OCI-LY3 (cell line): ENCODE data around the gene RABAC1.
"Not testable (repeated sequence)": the region's sequence is repeated elsewhere in the genome, so short reads cannot be mapped to it uniquely, and the experiment has no call there.

Experiments used
- H2AFZ ChIP-seq: fragments of 200-600, 300-600 bp; shearing (Covaris generic); 2 replicates; pipeline ENCODE4 v1.6.0; 2014; ENCODE audit warnings: antibody characterized with exemption, low read depth, low read length
- H3K27ac ChIP-seq: fragments of 200-600, 300-600 bp; sonication (generic); 2 replicates; pipeline ENCODE4 v1.5.1; 2014; ENCODE audit warnings: mild to moderate bottlenecking, low read length, moderate library complexity, mixed read lengths
- H3K27me3 ChIP-seq: fragments of 200-600, 300-600 bp; sonication (generic); 2 replicates; pipeline ENCODE4 v1.6.1; 2014; ENCODE audit warnings: low read depth, low read length, mixed read lengths
- H3K36me3 ChIP-seq: fragments of 200-600, 300-600 bp; sonication (generic); replicated peaks from 2 replicates; pipeline ENCODE3; 2014; ENCODE audit warnings: low read depth, low read length, mixed read lengths
- H3K4me1 ChIP-seq: fragments of 300-600, 200-600 bp; sonication (generic); 2 replicates; pipeline ENCODE4 v1.6.1; 2014; ENCODE audit warnings: low read length, mixed read lengths
- H3K4me2 ChIP-seq: fragments of 200-600, 300-600 bp; sonication (generic); 2 replicates; pipeline ENCODE4 v1.6.1; 2014; ENCODE audit warnings: low read length, mixed read lengths
- H3K4me3 ChIP-seq: fragments of 300-600, 200-600 bp; sonication (generic); 2 replicates; pipeline ENCODE4 v1.5.1; 2014; ENCODE audit warnings: antibody characterized with exemption, mild to moderate bottlenecking, low read length, moderate library complexity
- H3K79me2 ChIP-seq: fragments of 300-600, 200-600 bp; shearing (Covaris generic); 2 replicates; pipeline ENCODE4 v1.6.1; 2014; ENCODE audit warnings: mild to moderate bottlenecking, low read length, mixed read lengths
- H3K9ac ChIP-seq: fragments of 300-600, 200-600 bp; shearing (Covaris generic); 2 replicates; pipeline ENCODE4 v1.6.0; 2014; ENCODE audit warnings: mild to moderate bottlenecking, low read length, moderate library complexity
- H3K9me3 ChIP-seq: fragments of 200-600, 300-600 bp; shearing (Covaris generic); 2 replicates; pipeline ENCODE4 v1.6.1; 2014; ENCODE audit warnings: low read length, mixed read lengths; ENCODE audit not compliant: insufficient read depth
- H4K20me1 ChIP-seq: fragments of 200-600, 300-600 bp; sonication (generic); 2 replicates; pipeline ENCODE4 v1.6.1; 2016; ENCODE audit warnings: low read length, mixed read lengths; ENCODE audit not compliant: insufficient read depth
- EZH2phosphoT487 ChIP-seq: fragments of 200-600 bp; shearing (Covaris generic); IDR thresholded peaks from 2 replicates; pipeline ENCODE4 v1.6.1; 2018; ENCODE audit warnings: antibody characterized with exemption, mixed run types, low read depth
- TF ChIP-seq, protein P1 (sequence below): fragments of 200-600, 300-600 bp; sonication (generic); IDR thresholded peaks from 2 replicates; pipeline ENCODE4 v1.5.1; 2014; ENCODE audit warnings: antibody characterized with exemption, low read length, low read depth

Gene RABAC1

DNA sequence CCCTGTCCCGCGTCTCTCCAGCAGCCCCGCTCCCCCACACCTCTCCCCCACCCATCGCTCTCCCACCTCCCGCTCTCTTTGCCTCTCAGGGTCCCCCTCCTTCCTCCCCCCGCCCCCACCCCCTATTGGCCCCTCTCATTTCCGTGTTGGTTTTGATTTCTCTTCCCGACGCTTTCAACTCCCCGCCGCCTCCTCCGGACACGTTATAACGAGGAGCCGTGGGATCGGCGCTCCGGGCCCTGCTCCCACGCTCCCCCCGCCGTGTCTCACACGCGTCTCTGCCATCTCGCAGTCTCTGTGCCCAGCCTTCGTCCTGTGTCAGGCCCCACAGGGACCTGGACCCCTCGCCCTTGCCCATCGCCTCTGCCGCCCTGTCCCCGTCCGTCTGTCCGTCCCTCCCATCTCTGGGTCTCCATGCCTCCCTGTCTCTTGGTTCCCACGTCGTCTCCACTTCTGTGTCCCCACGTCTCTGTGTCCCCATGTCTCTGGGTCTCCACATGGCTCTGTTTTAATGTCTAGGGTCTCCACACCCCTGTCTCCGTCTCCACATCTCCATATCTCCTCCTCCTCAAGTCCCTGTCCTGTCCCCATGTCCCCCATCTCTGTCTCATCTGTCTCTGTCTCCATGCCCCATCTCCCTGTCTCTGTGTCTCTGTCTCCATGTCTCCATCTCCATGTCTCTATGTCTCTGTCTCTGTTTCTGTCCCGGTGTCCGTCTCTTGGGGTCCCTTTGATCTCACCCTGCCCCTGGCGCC, 43.9 kb downstream of the RABAC1 start:
- H3K27me3 ChIP-seq = no peaks in the 10 kb centered on the region

DNA sequence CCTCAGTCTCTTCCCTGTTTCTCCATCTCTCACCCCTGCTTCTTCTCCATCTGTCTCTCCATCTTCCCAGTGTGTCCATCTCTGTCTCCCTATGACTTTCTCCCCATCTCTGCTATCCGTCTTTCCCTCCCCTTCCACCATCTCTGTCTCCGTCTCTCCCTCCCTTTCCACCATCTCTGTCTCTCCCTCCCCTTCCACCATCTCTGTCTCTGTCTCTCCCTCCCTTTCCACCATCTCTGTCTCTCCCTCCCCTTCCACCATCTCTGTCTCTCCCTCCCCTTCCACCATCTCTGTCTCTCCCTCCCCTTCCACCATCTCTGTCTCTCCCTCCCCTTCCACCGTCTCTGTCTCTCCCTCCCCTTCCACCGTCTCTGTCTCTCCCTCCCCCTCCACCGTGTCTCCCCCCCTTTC, 44.7 kb downstream of the RABAC1 start:
- H3K9me3 ChIP-seq, H3K27me3 ChIP-seq, H3K4me2 ChIP-seq, H3K27ac ChIP-seq, H3K4me1 ChIP-seq, H4K20me1 ChIP-seq, H3K4me3 ChIP-seq, H3K79me2 ChIP-seq, H3K36me3 ChIP-seq, H2AFZ ChIP-seq, H3K9ac ChIP-seq: not testable (repeated sequence)

More for the DNA sequence above, 43.9 kb downstream of the RABAC1 start:
- H3K4me3 ChIP-seq = no peak overlapping the region
- no peaks in the 10 kb centered on the region for H4K20me1 ChIP-seq
- no peaks in the 10 kb centered on the region for H3K36me3 ChIP-seq
- no peaks in the 10 kb centered on the region for H3K9me3 ChIP-seq
- no peaks in the 10 kb centered on the region for H3K4me1 ChIP-seq
- no peaks in the 10 kb centered on the region for H3K79me2 ChIP-seq
- H3K27ac ChIP-seq = no peak overlapping the region
- TF ChIP-seq, protein P1, sequence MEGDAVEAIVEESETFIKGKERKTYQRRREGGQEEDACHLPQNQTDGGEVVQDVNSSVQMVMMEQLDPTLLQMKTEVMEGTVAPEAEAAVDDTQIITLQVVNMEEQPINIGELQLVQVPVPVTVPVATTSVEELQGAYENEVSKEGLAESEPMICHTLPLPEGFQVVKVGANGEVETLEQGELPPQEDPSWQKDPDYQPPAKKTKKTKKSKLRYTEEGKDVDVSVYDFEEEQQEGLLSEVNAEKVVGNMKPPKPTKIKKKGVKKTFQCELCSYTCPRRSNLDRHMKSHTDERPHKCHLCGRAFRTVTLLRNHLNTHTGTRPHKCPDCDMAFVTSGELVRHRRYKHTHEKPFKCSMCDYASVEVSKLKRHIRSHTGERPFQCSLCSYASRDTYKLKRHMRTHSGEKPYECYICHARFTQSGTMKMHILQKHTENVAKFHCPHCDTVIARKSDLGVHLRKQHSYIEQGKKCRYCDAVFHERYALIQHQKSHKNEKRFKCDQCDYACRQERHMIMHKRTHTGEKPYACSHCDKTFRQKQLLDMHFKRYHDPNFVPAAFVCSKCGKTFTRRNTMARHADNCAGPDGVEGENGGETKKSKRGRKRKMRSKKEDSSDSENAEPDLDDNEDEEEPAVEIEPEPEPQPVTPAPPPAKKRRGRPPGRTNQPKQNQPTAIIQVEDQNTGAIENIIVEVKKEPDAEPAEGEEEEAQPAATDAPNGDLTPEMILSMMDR = no peak
- no peak for TF ChIP-seq EZH2phosphoT487
- no peak overlapping the region for H3K9ac ChIP-seq
- no peak overlapping the region for H3K4me2 ChIP-seq
- no peak overlapping the region for H2AFZ ChIP-seq

DNA sequence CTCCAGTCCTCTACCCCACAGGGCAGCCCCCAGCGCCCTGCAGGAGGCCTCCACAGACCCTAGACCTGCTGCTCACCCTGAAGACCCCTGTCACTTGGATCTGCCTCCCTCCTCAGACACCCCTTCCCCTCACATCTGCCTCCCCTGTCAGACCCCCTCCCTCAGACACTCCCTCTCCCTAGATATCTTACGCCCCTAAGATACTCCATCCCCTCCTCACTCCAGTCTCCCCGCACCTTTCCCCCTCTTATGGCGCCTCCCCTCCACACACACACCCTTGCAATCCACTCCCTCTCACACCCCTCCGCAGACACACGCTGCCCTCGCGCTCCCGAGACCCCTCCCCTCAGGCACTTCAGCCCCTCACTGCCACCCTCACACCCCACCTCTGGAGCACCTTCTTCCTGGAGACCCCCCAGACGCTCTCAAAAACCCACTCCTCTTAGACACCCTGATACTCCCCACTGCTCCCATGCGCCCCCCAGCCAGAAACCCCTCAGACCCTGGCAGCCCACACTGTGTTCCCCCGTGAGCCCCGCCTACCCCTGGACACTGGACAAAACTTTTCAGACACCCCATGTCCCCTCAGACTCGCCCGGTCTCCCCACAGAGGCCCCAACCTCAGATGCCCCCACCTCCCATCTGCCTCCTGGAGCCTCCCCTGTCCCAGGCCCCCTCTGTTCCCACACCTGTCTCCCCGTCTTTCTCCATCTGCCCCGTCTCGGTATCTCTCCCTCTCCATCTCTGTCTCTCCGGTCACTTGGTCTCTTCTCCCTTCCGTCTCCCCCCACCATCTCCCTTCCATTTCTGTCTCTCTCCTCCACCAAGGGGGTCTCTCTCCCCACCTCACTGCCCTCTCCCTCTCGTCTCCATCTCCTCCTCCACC, 45.3 kb downstream of the RABAC1 start:
- no peaks in the 10 kb centered on the region for H4K20me1 ChIP-seq
- no peaks in the 10 kb centered on the region for H3K9me3 ChIP-seq
- no peak overlapping the region for H2AFZ ChIP-seq
- no peaks in the 10 kb centered on the region for H3K4me1 ChIP-seq
- H3K27me3 ChIP-seq = no peaks in the 10 kb centered on the region
- H3K9ac ChIP-seq = no peak overlapping the region
- H3K27ac ChIP-seq = no peak overlapping the region
- H3K36me3 ChIP-seq = no peaks in the 10 kb centered on the region
- no peak overlapping the region for H3K4me3 ChIP-seq
- no peaks in the 10 kb centered on the region for H3K79me2 ChIP-seq
- no peak overlapping the region for H3K4me2 ChIP-seq
- TF ChIP-seq, protein P1 = no peak
- no peak for TF ChIP-seq EZH2phosphoT487

DNA sequence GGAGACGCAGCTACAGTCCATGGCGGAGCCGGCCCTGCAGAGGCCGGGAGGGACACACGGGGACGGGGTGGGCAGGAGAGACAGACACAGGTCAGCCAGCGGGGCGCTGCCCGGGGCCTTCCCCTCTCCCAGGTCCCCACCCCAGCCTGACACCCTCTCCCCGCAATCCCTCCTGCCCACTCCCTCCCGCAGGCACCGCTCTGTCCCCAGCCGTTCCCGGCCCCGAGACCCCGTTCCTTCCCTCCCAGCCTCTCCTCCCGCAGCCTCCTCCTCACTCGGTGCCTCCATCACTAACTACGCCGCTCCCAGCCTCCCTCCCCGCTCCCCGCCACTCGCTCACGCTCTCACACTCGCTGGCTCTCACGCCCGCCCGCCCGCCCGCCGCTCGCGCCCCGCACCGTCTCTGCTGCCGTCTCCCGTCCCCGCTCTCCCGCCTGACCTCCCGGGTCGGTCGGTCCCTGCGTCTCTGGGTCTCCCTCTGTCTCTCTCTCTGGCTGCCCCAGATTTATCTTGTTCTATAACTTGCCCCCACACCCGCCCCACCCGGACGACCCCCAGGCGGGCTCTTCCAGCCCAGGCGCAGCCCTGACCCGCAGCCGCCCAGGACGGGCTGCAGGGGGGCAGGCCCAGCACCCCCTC, 46.1 kb downstream of the RABAC1 start:
- Histone ChIP-seq H3K9ac (no peak overlapping the region), H3K27me3 (no peaks in the 10 kb centered on the region), H3K79me2 (no peaks in the 10 kb centered on the region), H2AFZ (no peak overlapping the region), H3K9me3 (no peaks in the 10 kb centered on the region), H4K20me1 (no peaks in the 10 kb centered on the region), H3K4me3 (no peak overlapping the region), H3K27ac (no peak overlapping the region), H3K4me1 (no peaks in the 10 kb centered on the region), H3K4me2 (no peak overlapping the region), H3K36me3 (no peaks in the 10 kb centered on the region)
- no peak for TF ChIP-seq EZH2phosphoT487
- TF ChIP-seq, protein P1 = no peak
